Bronchial epithelial cell (primary cell): Measurements from ENCODE around the gene GRM8. TPM values are rescaled to one million over a fixed set of nuclear protein-coding genes. Genes with fewer than 3 reads are reported as not detected.
A peak's percentile ranks its signal among the peaks of the same experiment; 100 is the strongest.

Experiments used
- DNase-seq: peaks from one replicate; pipeline ENCODE4 v3.0.0-alpha.2; 2010; ENCODE audit warnings: low read depth
- FAIRE-seq: peaks from 2 replicates; lab custom pipeline; 2011; peaks lifted over from hg19 to GRCh38; lab: Jason Lieb, UNC
- H3K27me3 ChIP-seq: 2 replicates; pipeline ENCODE4 v1.5.1; 2011; ENCODE audit warnings: low read length; ENCODE audit not compliant: control insufficient read depth, insufficient read depth
- H3K36me3 ChIP-seq: 2 replicates; pipeline ENCODE4 v1.5.1; 2011; ENCODE audit warnings: low read length; ENCODE audit not compliant: control insufficient read depth, insufficient read depth
- H3K4me3 ChIP-seq: 2 replicates; pipeline ENCODE4 v1.5.1; 2011; ENCODE audit warnings: mild to moderate bottlenecking, low read depth, low read length, control low read depth
- total RNA-seq: library from RNA; depleted of rRNA; stranded (reverse); fragments of >200 nt; gene quantifications from 2 replicates; pipeline ENCODE4 v1.2.1, GENCODE V29; 2014
- TF ChIP-seq, protein P1 (sequence below): IDR thresholded peaks from 2 replicates; pipeline ENCODE4 v1.5.1; 2011; ENCODE audit warnings: mild to moderate bottlenecking, moderate library complexity, low read length, control low read depth, inconsistent platforms; ENCODE audit not compliant: insufficient read depth, severe bottlenecking

The GRM8 gene
- total RNA-seq, 1 donor from 2014 or later = not detected

DNA sequence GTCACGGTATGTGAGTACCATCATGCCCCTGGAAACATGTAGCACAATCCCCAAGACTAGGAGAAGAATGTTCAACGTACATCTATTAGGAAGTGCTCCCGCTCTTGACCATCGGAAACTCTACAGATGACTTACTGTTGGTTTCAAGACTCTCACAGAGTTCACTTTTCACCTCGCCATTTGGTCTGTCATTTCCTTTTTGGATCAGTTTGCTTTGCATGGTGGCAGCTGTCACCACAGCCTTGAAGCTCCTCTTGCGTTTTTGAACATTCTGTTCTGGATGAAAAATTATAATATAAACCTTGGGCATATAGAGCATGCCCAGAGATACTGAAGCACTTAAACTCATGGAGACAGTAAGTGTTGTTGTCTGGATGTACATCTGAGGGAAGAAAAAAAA lies 806.8 kb downstream of the GRM8 start:
- TF ChIP-seq, protein P1, sequence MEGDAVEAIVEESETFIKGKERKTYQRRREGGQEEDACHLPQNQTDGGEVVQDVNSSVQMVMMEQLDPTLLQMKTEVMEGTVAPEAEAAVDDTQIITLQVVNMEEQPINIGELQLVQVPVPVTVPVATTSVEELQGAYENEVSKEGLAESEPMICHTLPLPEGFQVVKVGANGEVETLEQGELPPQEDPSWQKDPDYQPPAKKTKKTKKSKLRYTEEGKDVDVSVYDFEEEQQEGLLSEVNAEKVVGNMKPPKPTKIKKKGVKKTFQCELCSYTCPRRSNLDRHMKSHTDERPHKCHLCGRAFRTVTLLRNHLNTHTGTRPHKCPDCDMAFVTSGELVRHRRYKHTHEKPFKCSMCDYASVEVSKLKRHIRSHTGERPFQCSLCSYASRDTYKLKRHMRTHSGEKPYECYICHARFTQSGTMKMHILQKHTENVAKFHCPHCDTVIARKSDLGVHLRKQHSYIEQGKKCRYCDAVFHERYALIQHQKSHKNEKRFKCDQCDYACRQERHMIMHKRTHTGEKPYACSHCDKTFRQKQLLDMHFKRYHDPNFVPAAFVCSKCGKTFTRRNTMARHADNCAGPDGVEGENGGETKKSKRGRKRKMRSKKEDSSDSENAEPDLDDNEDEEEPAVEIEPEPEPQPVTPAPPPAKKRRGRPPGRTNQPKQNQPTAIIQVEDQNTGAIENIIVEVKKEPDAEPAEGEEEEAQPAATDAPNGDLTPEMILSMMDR = no peak
- Histone ChIP-seq H3K27me3 (no peaks in the 10 kb centered on the region), H3K36me3 (no peaks in the 10 kb centered on the region), H3K4me3 (no peak overlapping the region)
- no peak for FAIRE-seq
- no peak for DNase-seq

DNA sequence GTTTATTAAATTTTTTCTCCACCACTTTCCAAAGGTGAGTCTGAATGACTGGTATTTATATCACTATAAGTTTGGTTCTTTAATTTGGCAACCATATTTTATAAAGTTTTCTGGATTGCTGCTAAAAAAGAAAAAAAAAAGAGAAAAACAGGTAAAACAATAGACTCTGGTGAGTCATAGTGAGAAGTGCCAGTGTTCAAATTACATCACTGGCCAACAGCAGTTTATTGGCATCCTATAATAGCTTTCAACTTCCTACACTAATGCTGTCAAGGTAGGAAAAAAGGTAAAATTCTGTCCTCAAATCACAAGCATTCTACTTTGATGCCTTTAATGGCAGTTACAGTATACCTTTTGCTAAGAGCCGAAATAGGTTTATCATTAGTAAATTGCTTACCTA lies 808.8 kb downstream of the GRM8 start:
- no peak for FAIRE-seq

DNA sequence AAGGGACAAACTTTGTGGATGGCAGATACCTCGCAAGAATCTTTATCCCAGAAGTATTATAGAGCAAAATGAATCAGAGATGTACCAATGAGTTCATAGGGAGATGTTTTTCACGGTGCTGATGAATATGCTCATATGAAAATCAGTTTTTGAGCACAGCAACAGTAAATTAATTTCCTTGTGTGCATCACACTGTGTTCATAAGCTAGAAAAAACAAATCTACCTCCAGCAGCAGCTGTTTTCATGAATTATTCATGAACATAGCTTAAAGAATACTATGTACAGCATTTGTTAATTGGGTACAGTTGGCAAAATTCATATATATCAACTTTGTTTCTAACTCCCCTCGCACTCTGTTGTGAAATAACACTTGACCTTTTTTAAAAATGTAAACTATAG lies 809.8 kb downstream of the GRM8 start:
- no peaks in the 10 kb centered on the region for H3K27me3 ChIP-seq
- FAIRE-seq (no peak), DNase-seq (no peak)
- TF ChIP-seq, protein P1 = no peak
- H3K4me3 ChIP-seq = no peak overlapping the region
- no peaks in the 10 kb centered on the region for H3K36me3 ChIP-seq

More for the DNA sequence above, 808.8 kb downstream of the GRM8 start:
- Histone ChIP-seq H3K4me3 (no peak overlapping the region), H3K36me3 (no peaks in the 10 kb centered on the region), H3K27me3 (no peaks in the 10 kb centered on the region)
- TF ChIP-seq, protein P1 = no peak
- DNase-seq = peak; percentile 17

DNA sequence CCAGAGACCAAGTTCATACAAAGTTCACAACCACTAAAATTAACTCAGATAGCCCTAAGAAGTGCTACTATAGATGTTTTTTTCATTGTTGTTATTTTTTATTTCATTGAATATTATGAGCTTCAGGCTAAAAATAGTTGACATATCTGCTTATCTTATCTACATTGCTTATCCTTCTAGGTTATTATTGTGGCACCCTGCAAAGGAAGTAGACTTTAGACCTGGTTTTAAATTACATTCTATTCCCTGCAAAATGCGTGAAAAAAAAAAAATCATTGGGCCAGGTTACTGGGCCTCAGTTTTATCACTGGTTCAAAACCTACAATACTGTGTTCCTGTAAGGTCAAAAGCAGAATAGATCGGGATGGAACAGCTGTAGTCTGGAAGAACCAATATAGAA lies 811.0 kb downstream of the GRM8 start:
- TF ChIP-seq, protein P1 = no peak
- FAIRE-seq = no peak
- H3K36me3 ChIP-seq = no peaks in the 10 kb centered on the region
- H3K27me3 ChIP-seq = no peaks in the 10 kb centered on the region
- no peak for DNase-seq
- H3K4me3 ChIP-seq = no peak overlapping the region

DNA sequence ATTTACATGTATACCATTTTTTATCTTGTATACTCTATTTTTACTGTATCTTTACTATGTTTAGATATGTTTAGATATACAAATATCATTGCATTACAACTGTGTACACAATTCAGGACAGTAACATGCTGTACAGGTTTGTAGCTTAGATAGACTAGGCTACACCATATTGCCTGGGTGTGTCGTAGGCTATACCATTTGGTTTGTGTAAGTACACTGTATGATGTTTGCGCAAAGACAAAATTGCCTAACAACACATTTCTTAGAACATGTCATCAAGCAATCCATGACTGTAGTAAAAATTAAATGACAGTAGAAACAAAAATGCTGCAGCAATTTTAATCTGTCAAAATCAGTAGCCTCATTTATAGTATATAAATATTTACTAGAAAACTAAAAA lies 812.2 kb downstream of the GRM8 start:
- no peak overlapping the region for H3K4me3 ChIP-seq
- DNase-seq (no peak), FAIRE-seq (no peak)
- TF ChIP-seq, protein P1 = no peak
- no peaks in the 10 kb centered on the region for H3K36me3 ChIP-seq
- no peaks in the 10 kb centered on the region for H3K27me3 ChIP-seq

DNA sequence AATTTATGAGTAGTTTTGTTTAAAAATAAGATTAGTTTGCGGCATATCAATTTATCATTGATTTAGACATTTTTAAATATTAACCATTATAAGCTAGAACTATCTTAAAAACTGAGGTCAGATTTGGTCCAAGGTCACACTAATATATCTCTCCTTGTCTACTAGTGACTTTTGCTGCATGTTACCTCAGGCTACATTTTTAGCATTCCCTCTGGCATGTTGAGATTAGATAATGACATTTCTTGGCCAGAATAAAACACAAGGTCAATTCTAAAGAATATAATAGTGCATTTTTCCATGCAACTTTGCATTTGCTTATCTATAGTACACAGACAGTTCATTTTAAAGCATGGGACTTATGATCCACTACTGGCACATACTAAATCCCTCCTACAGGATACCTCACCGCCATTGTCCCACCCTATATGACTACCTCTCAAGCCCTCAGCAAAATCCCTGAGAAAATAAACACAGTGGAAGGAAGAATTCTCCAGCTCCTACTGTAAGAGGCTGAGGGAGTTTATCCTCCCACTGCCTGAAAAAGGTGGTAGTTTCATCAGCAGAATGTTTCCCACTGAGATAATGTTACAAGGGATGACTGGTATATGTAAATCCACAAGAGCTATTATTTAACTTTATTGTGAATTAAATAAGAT lies 816.4 kb downstream of the GRM8 start:
- FAIRE-seq = no peak
- Histone ChIP-seq H3K4me3 (no peak overlapping the region), H3K27me3 (no peaks in the 10 kb centered on the region), H3K36me3 (no peaks in the 10 kb centered on the region)
- DNase-seq = no peak
- TF ChIP-seq, protein P1 = no peak
